H9 (cell line): ENCODE data around the gene TCEAL1. TPM values are rescaled to one million over a fixed set of nuclear protein-coding genes. Genes with fewer than 3 reads are reported as not detected.
"Not testable (repeated sequence)": the region's sequence is repeated elsewhere in the genome, so short reads cannot be mapped to it uniquely, and the experiment has no call there.

Experiments used
- DNase-seq: peaks from one replicate; pipeline ENCODE4 v3.0.0-alpha.2; 2017
- H2AFZ ChIP-seq: one replicate; pipeline ENCODE4 v1.6.1; 2013; ENCODE audit warnings: mild to moderate bottlenecking, low read length, control low read depth, moderate library complexity
- H2AK5ac ChIP-seq: 2 replicates; pipeline ENCODE4 v1.6.1; 2013; ENCODE audit warnings: low read length, control low read depth, mixed read lengths; ENCODE audit not compliant: insufficient read length
- H2BK120ac ChIP-seq: one replicate; pipeline ENCODE4 v1.6.1; 2013; ENCODE audit warnings: low read depth, mild to moderate bottlenecking, low read length, control low read depth, inconsistent platforms; ENCODE audit not compliant: poor library complexity, severe bottlenecking
- H2BK12ac ChIP-seq: 2 replicates; pipeline ENCODE4 v1.6.1; 2013; ENCODE audit warnings: low read length, control low read depth, mixed read lengths, low read depth; ENCODE audit not compliant: insufficient read length
- H2BK15ac ChIP-seq: 2 replicates; pipeline ENCODE4 v1.6.1; 2013; ENCODE audit warnings: low read depth, low read length, control low read depth
- H2BK20ac ChIP-seq: one replicate; pipeline ENCODE4 v1.6.1; 2013; ENCODE audit warnings: low read depth, mild to moderate bottlenecking, low read length, control low read depth, inconsistent platforms; ENCODE audit not compliant: poor library complexity, severe bottlenecking
- H2BK5ac ChIP-seq: 2 replicates; pipeline ENCODE4 v1.6.1; 2013; ENCODE audit warnings: low read length, control low read depth, mixed read lengths; ENCODE audit not compliant: insufficient read length
- H3K14ac ChIP-seq: 2 replicates; pipeline ENCODE4 v1.6.1; 2013; ENCODE audit warnings: low read length, control low read depth; ENCODE audit not compliant: insufficient read depth
- H3K18ac ChIP-seq: 2 replicates; pipeline ENCODE4 v1.6.1; 2013; ENCODE audit warnings: low read depth, mild to moderate bottlenecking, mixed read lengths, low read length, control low read depth; ENCODE audit not compliant: insufficient read length
- H3K23ac ChIP-seq: 2 replicates; pipeline ENCODE4 v1.6.1; 2013; ENCODE audit warnings: low read length, control low read depth, mixed read lengths, low read depth; ENCODE audit not compliant: insufficient read length
- H3K23me2 ChIP-seq: 2 replicates; pipeline ENCODE4 v1.6.1; 2013; ENCODE audit warnings: low read depth, mild to moderate bottlenecking, mixed read lengths, low read length, control low read depth; ENCODE audit not compliant: insufficient read length, poor library complexity, severe bottlenecking
- H3K27ac ChIP-seq: 2 replicates; pipeline ENCODE4 v1.5.1; 2013; ENCODE audit warnings: low read length, control low read depth, mixed read lengths, low read depth; ENCODE audit not compliant: insufficient read length
- H3K27me3 ChIP-seq: 2 replicates; pipeline ENCODE4 v1.6.1; 2013; ENCODE audit warnings: low read length, control low read depth, inconsistent platforms; ENCODE audit not compliant: insufficient read depth
- H3K4ac ChIP-seq: 2 replicates; pipeline ENCODE4 v1.6.1; 2013; ENCODE audit warnings: low read depth, mild to moderate bottlenecking, control low read depth, inconsistent platforms, low read length, moderate library complexity
- H3K4me1 ChIP-seq: 2 replicates; pipeline ENCODE4 v1.6.1; 2013; ENCODE audit warnings: low read length, control low read depth, inconsistent platforms; ENCODE audit not compliant: insufficient read depth
- H3K4me2 ChIP-seq: 2 replicates; pipeline ENCODE4 v1.6.1; 2013; ENCODE audit warnings: low read length, control low read depth, mixed read lengths; ENCODE audit not compliant: insufficient read length, insufficient read depth
- H3K56ac ChIP-seq: 2 replicates; pipeline ENCODE4 v1.6.1; 2013; ENCODE audit warnings: low read depth, mild to moderate bottlenecking, mixed read lengths, low read length, control low read depth; ENCODE audit not compliant: insufficient read length
- H3K79me1 ChIP-seq: 2 replicates; pipeline ENCODE4 v1.6.1; 2013; ENCODE audit warnings: low read depth, mild to moderate bottlenecking, moderate library complexity, low read length, control low read depth, inconsistent platforms; ENCODE audit not compliant: insufficient read depth, poor library complexity, severe bottlenecking
- H3K79me2 ChIP-seq: 2 replicates; pipeline ENCODE4 v1.6.1; 2013; ENCODE audit warnings: low read length, control low read depth, inconsistent platforms; ENCODE audit not compliant: insufficient read depth
- H3K9ac ChIP-seq: 2 replicates; pipeline ENCODE4 v1.6.1; 2013; ENCODE audit warnings: low read length, control low read depth, mixed read lengths; ENCODE audit not compliant: insufficient read length; ENCODE audit errors: extremely low read depth
- H3K9me3 ChIP-seq: one replicate; pipeline ENCODE4 v1.6.1; 2013; ENCODE audit warnings: low read depth, low read length, inconsistent platforms; ENCODE audit not compliant: control insufficient read depth
- H3T11ph ChIP-seq: one replicate; pipeline ENCODE4 v1.6.1; 2013; ENCODE audit warnings: mild to moderate bottlenecking, low read length, control low read depth, inconsistent platforms
- H4K20me1 ChIP-seq: one replicate; pipeline ENCODE4 v1.6.1; 2013; ENCODE audit not compliant: control insufficient read depth, insufficient read length, insufficient read depth
- H4K5ac ChIP-seq: 2 replicates; pipeline ENCODE4 v1.6.1; 2013; ENCODE audit warnings: low read depth, mild to moderate bottlenecking, mixed read lengths, low read length, control low read depth; ENCODE audit not compliant: insufficient read length
- H4K8ac ChIP-seq: replicated peaks from 2 replicates; pipeline ENCODE4 v1.6.1; 2013; ENCODE audit warnings: low read length, control low read depth, mixed read lengths, low read depth; ENCODE audit not compliant: insufficient read length
- H4K91ac ChIP-seq: 2 replicates; pipeline ENCODE4 v1.6.1; 2013; ENCODE audit warnings: low read depth, mild to moderate bottlenecking, moderate library complexity, mixed read lengths, low read length, control low read depth; ENCODE audit not compliant: insufficient read length
- H3K27ac Mint-ChIP-seq, 3 experiments: 2 replicates in 2 of 3; 3 replicates in 1 of 3; pipeline ENCODE4 v1.8.0; 2020 to 2021; ENCODE audit warnings: mixed read lengths in 3 of 3, mild to moderate bottlenecking in 1 of 3, moderate library complexity in 1 of 3
- H3K27me3 Mint-ChIP-seq: 2 replicates; pipeline ENCODE4 v1.8.0; 2021; ENCODE audit warnings: low read depth, mild to moderate bottlenecking, moderate library complexity, mixed read lengths
- H3K36me3 Mint-ChIP-seq, 3 experiments: 2 replicates in 2 of 3; 3 replicates in 1 of 3; pipeline ENCODE4 v1.8.0; 2020 to 2021; ENCODE audit warnings: low read depth in 3 of 3, mixed read lengths in 3 of 3; ENCODE audit not compliant: insufficient read depth in 1 of 3
- H3K4me1 Mint-ChIP-seq, 2 experiments: 2 replicates each; pipeline ENCODE4 v1.8.0; 2020; ENCODE audit warnings: mixed read lengths in 2 of 2
- H3K4me3 Mint-ChIP-seq, 2 experiments: 2 replicates in 1 of 2; 3 replicates in 1 of 2; pipeline ENCODE4 v1.8.0; 2020 to 2021; ENCODE audit warnings: mild to moderate bottlenecking in 2 of 2, mixed read lengths in 2 of 2, moderate library complexity in 1 of 2
- H3K9me3 Mint-ChIP-seq, 2 experiments: 2 replicates in 1 of 2; 3 replicates in 1 of 2; pipeline ENCODE4 v1.8.0; 2020; ENCODE audit warnings: mild to moderate bottlenecking in 2 of 2, mixed read lengths in 2 of 2, moderate library complexity in 1 of 2
- WGBS: extraction: QIAGEN DNeasy Blood & Tissue Kit; methylation state at CpG from one replicate; pipeline ENCODE4 v1.1.7; 2013; ENCODE audit warnings: missing lambda C conversion rate, low lambda C conversion rate, mixed read lengths; ENCODE audit not compliant: insufficient read length; ENCODE audit errors: extremely low coverage; 5-methylcytosine and 5-hydroxymethylcytosine counted together
- total RNA-seq: library from RNA; stranded (reverse); gene quantifications from 2 replicates; pipeline ENCODE4 v1.2.1, GENCODE V29; 2021
- TF ChIP-seq, protein P1 (sequence below): fragments of 200-600 bp; sonication (generic); conservative IDR thresholded peaks from 3 replicates; pipeline ENCODE4 v1.8.0; 2021; ENCODE audit warnings: antibody characterized with exemption, mild to moderate bottlenecking

Gene TCEAL1
- total RNA-seq, 1 experiment from 2014 or later, result 3.0 TPM

DNA sequence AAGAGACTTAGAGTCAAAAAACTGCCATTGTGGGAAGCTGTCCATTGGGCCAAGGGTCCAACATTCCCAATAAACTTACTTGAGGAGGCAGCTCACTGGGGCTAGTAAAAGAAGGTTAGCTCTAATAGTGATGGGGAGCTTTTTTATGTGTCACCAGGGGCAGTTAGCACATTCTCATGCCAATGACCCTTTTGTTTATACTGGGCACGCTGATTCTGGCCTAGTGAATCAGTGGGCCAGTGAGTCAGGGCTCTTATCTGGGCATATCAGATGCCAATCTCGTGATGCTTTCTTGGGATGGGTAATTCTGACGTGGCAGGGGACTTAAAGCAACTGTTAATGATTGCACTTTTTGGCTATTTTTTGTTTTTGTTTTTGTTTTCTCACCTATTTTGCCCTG, 27.8 kb downstream of the TCEAL1 start:
- Mint-ChIP-seq H3K9me3 (peaks cover 2 to 40% of the 10 kb centered on the region in 2 experiments; a peak in 3 of 5 replicates), H3K4me3 (no peak overlapping the region), H3K27me3 (peaks cover 6% of the 10 kb centered on the region; the same call in 1 of the 2 replicates), H3K4me1 (peaks cover 0 to 6% of the 10 kb centered on the region in 2 experiments; a peak in 1 of 4 replicates), H3K36me3 (no peaks in the 10 kb centered on the region), H3K27ac (no peak overlapping the region)
- Histone ChIP-seq H2BK120ac (no peak overlapping the region), H3K23me2 (no peaks in the 10 kb centered on the region), H2BK20ac (no peak overlapping the region), H3K9ac (no peak overlapping the region), H2BK12ac (no peak overlapping the region), H3K56ac (no peak overlapping the region), H4K8ac (no peak overlapping the region), H3T11ph (no peak overlapping the region), H3K18ac (no peak overlapping the region), H4K5ac (no peak overlapping the region), H3K14ac (no peak overlapping the region), H3K79me2 (no peaks in the 10 kb centered on the region), H2BK15ac (no peak overlapping the region), H2AFZ (no peak overlapping the region), H3K9me3 (no peaks in the 10 kb centered on the region), H3K27ac (no peak overlapping the region), H3K79me1 (no peaks in the 10 kb centered on the region), H2AK5ac (no peak overlapping the region), H3K4ac (no peak overlapping the region), H4K20me1 (no peaks in the 10 kb centered on the region), H3K4me2 (no peak overlapping the region), H3K23ac (no peak overlapping the region), H3K4me1 (no peaks in the 10 kb centered on the region), H4K91ac (no peak overlapping the region), H2BK5ac (no peak overlapping the region), H3K27me3 (no peaks in the 10 kb centered on the region)
- TF ChIP-seq, protein P1, sequence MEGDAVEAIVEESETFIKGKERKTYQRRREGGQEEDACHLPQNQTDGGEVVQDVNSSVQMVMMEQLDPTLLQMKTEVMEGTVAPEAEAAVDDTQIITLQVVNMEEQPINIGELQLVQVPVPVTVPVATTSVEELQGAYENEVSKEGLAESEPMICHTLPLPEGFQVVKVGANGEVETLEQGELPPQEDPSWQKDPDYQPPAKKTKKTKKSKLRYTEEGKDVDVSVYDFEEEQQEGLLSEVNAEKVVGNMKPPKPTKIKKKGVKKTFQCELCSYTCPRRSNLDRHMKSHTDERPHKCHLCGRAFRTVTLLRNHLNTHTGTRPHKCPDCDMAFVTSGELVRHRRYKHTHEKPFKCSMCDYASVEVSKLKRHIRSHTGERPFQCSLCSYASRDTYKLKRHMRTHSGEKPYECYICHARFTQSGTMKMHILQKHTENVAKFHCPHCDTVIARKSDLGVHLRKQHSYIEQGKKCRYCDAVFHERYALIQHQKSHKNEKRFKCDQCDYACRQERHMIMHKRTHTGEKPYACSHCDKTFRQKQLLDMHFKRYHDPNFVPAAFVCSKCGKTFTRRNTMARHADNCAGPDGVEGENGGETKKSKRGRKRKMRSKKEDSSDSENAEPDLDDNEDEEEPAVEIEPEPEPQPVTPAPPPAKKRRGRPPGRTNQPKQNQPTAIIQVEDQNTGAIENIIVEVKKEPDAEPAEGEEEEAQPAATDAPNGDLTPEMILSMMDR, result no peak
- no CpG with 5 or more reads among the region's 3 CpGs for WGBS
- DNase-seq, result no peak

DNA sequence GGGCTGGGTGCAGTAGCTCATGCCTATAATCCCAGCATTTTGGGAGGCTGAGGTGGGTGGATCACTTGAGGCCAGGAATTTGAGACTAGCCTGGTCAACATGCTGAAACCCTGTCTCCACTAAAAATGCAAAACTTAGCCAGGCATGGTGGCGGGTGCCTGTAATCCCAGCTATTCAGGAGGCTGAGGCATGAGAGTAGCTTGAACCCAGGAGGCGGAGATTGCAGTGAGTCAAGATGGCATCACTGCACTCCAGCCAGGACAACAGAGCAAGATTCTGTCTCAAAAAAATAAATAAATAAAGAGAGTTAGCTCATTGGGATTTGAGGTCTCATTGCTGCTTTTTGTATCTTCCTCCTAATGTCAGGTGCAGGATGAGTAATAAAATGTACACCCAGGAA, 28.3 kb downstream of the TCEAL1 start:
- not testable (repeated sequence) for H2BK5ac ChIP-seq, H3K4me2 ChIP-seq, H3K36me3 Mint-ChIP-seq, H3K23me2 ChIP-seq, H3K9ac ChIP-seq, H2BK15ac ChIP-seq, H3K9me3 ChIP-seq, H3K4ac ChIP-seq, H3K4me3 Mint-ChIP-seq, H4K8ac ChIP-seq, H3T11ph ChIP-seq, H3K14ac ChIP-seq, H3K4me1 Mint-ChIP-seq, H2AFZ ChIP-seq, DNase-seq, H3K27ac Mint-ChIP-seq, H4K20me1 ChIP-seq, H3K18ac ChIP-seq, H2BK12ac ChIP-seq, H3K79me1 ChIP-seq, H4K5ac ChIP-seq, H3K56ac ChIP-seq, H2AK5ac ChIP-seq, H3K4me1 ChIP-seq, H3K27me3 Mint-ChIP-seq, H3K79me2 ChIP-seq, H3K27ac ChIP-seq, H2BK20ac ChIP-seq, H4K91ac ChIP-seq, H3K27me3 ChIP-seq, H3K23ac ChIP-seq, H2BK120ac ChIP-seq
- no CpG with 5 or more reads among the region's 2 CpGs for WGBS
- peaks cover 2 to 40% of the 10 kb centered on the region in 2 experiments; a peak in 3 of 5 replicates for H3K9me3 Mint-ChIP-seq
